Pancreas (tissue), 10 donors: ENCODE data around the gene LRRC4C. TPM values are rescaled to one million over a fixed set of nuclear protein-coding genes. Genes with fewer than 3 reads are reported as not detected.

Experiments
- ATAC-seq, 4 donors: fragments of 200-7000 bp; cut with Tn5 transposase; one replicate each; pipeline versions ENCODE4 v1.8.0 to v1.9.1; 2020; ENCODE audit warnings: mild to moderate bottlenecking in 4 of 4, moderate library complexity in 4 of 4
- DNase-seq, 6 donors: peaks; one replicate each; pipeline ENCODE4 v3.0.0-alpha.2; 2020
- FAIRE-seq: peaks from 2 replicates; lab custom pipeline; 2012; peaks lifted over from hg19 to GRCh38; lab: Jason Lieb, UNC
- H3K27ac ChIP-seq, 4 donors: fragments of 200-600 bp; sonication (generic); 1 replicate in 3 of 4; 2 replicates in 1 of 4; pipeline versions ENCODE4 v1.5.0 to v1.8.0; 2020
- H3K27me3 ChIP-seq, 4 donors: fragments of 200-600 bp; one replicate each; pipeline ENCODE4 v1.8.0; 2021
- H3K36me3 ChIP-seq, 3 donors: fragments of 200-600 bp; sonication (generic) in 1 of 3; one replicate each; pipeline versions ENCODE4 v1.5.0 to v1.8.0; 2020 to 2021
- H3K4me1 ChIP-seq, 3 donors: fragments of 200-600 bp; one replicate each; pipeline ENCODE4 v1.8.0; 2021
- H3K4me3 ChIP-seq, 4 donors: fragments of 200-600 bp; sonication (generic) in 2 of 4; one replicate each; pipeline versions ENCODE4 v1.5.0 to v1.8.0; 2020 to 2021
- H3K9me3 ChIP-seq, 4 donors: fragments of 200-600 bp; one replicate each; pipeline ENCODE4 v1.8.0; 2021
- CTCF ChIP-seq, 4 donors: fragments of 200-600 bp; sonication (generic) in 3 of 4; IDR thresholded peaks; one replicate each; pipeline versions ENCODE4 v1.5.0 to v1.8.0; 2021; ENCODE audit warnings: antibody characterized with exemption in 4 of 4
- WGBS, 2 donors: extraction: QIAGEN DNeasy Blood & Tissue Kit; methylation state at CpG; one replicate each; pipeline ENCODE4 v1.1.7; 2013; 5-methylcytosine and 5-hydroxymethylcytosine counted together
- intact Hi-C, 3 donors: fragments of 100-400 bp; cut with DNase I; formaldehyde crosslinking; loops; one replicate each; pipeline versions ENCODE4 v1.11.1 to v1.14.2; 2022
- polyA plus RNA-seq, 2 donors: library from polyadenylated mRNA; stranded (reverse); fragments of 200-250 nt; gene quantifications; one replicate each; pipeline ENCODE4 v1.2.3, GENCODE V29; 2013
- total RNA-seq, 6 donors: library from RNA; stranded (reverse); fragmentation: NEBNext Ultra II Directional in 4 of 6; extraction: Animal tissue kit (Norgen Biotek cat#: 25700) in 4 of 6; gene quantifications; one replicate each; pipeline versions ENCODE4 v1.2.1 to v1.2.4, GENCODE V29; 2021 to 2023
- donor health status: healthy with polysubstance abuse.
- donor health status: DM: no; HTN: no; CAD: no; lungs with moderate emphysema.
- donor health status: DM: no; HTN: no; CAD: no.
- donor health status: control.
- donor health status: control.
- donor health status: Bipolar disorder and iron deficiency.
- donor health status: DM: yes; HTN: yes; CAD: no.
- donor health status: DM: no; HTN: no; CAD: no.
- donor health status: DM: no; HTN: no; CAD: no.
- donor health status: DM: yes; HTN: yes; CAD: no.

The LRRC4C gene
- total and polyA plus RNA-seq, 8 donors = 0.04 to 0.84 (median 0.16) TPM

GRCh38 chr11:41267451-41267850 lies 192.0 kb downstream of the LRRC4C start:
- no peaks in the 10 kb centered on the region for H3K36me3 ChIP-seq
- ATAC-seq = no peak
- no peak overlapping the region for H3K4me3 ChIP-seq
- intact Hi-C loops = no loop called here
- no peak for TF ChIP-seq CTCF (IDR thresholded peaks at IDR 0.05)
- 27 to 38% methylated on average over 5 of the region's 5 CpGs for WGBS, 2 donors
- no peaks in the 10 kb centered on the region for H3K27me3 ChIP-seq
- no peaks in the 10 kb centered on the region for H3K9me3 ChIP-seq
- H3K4me1 ChIP-seq = no peaks in the 10 kb centered on the region
- no peak for DNase-seq
- no peak overlapping the region for H3K27ac ChIP-seq
- FAIRE-seq = no peak

GRCh38 chr11:41256041-41256440 lies 203.4 kb downstream of the LRRC4C start:
- TF ChIP-seq CTCF (IDR thresholded peaks at IDR 0.05) = no peak
- Histone ChIP-seq H3K27ac (no peak overlapping the region), H3K4me1 (no peaks in the 10 kb centered on the region), H3K9me3 (no peaks in the 10 kb centered on the region), H3K36me3 (no peaks in the 10 kb centered on the region), H3K27me3 (no peaks in the 10 kb centered on the region), H3K4me3 (no peak overlapping the region)
- ATAC-seq (peak in 2 of 4 donors; percentile 73 to 83), FAIRE-seq (no peak), DNase-seq (peak in 1 of 6 donors; percentile 12)
- WGBS, 2 donors = 12 to 24% methylated on average over 3 of the region's 3 CpGs
- intact Hi-C loops = no loop called here

- Histone ChIP-seq H3K36me3 (no peaks in the 10 kb centered on the region), H3K27ac (no peak overlapping the region), H3K9me3 (no peaks in the 10 kb centered on the region), H3K27me3 (no peaks in the 10 kb centered on the region), H3K4me3 (no peak overlapping the region), H3K4me1 (no peaks in the 10 kb centered on the region)
- intact Hi-C loops = no loop called here
- FAIRE-seq (no peak), ATAC-seq (no peak), DNase-seq (no peak)
- TF ChIP-seq CTCF (IDR thresholded peaks at IDR 0.05) = no peak
- WGBS, 2 donors = 24 to 36% methylated on average over 2 of the region's 2 CpGs
Observed at GRCh38 chr11:41254966-41255365, 204.5 kb downstream of the LRRC4C start.

- Histone ChIP-seq H3K4me1 (no peaks in the 10 kb centered on the region), H3K36me3 (no peaks in the 10 kb centered on the region), H3K27me3 (no peaks in the 10 kb centered on the region), H3K27ac (no peak overlapping the region), H3K4me3 (no peak overlapping the region), H3K9me3 (no peaks in the 10 kb centered on the region)
- DNase-seq (no peak), FAIRE-seq (no peak), ATAC-seq (no peak)
- intact Hi-C loops = no loop called here
- 31 to 45% methylated on average over 2 of the region's 2 CpGs for WGBS, 2 donors
- no peak for TF ChIP-seq CTCF (IDR thresholded peaks at IDR 0.05)
Observed at GRCh38 chr11:41250408-41250935, 209.0 kb downstream of the LRRC4C start.

- Histone ChIP-seq H3K36me3 (no peaks in the 10 kb centered on the region), H3K27me3 (no peaks in the 10 kb centered on the region), H3K27ac (no peak overlapping the region), H3K9me3 (no peaks in the 10 kb centered on the region), H3K4me1 (no peaks in the 10 kb centered on the region), H3K4me3 (no peak overlapping the region)
- intact Hi-C loops = no loop called here
- DNase-seq (no peak), FAIRE-seq (no peak), ATAC-seq (no peak)
- no peak for TF ChIP-seq CTCF (IDR thresholded peaks at IDR 0.05)
- WGBS, 2 donors = 55 to 62% methylated on average over 5 of the region's 5 CpGs
Observed at GRCh38 chr11:41247621-41248020, 211.8 kb downstream of the LRRC4C start.
